HG03571 (cell line): ENCODE results near the gene TMEM95.

Experiments
- ATAC-seq: cut with Tn5 transposase; IDR thresholded peaks from one replicate; pipeline ENCODE4 v1.9.1; 2021; ENCODE audit not compliant: unreplicated experiment

Gene TMEM95

GRCh38 chr17:7403977-7404736 lies 49.2 kb downstream of the TMEM95 start, which contains the start of gene TMEM256:
TMEM256 (minus strand) TSS chr17:7404097; CDS start chr17:7404084, 13 bp downstream.
- peak; percentile 84 for ATAC-seq

GRCh38 chr17:7404737-7405349 lies 49.9 kb downstream of the TMEM95 start:
- peak; percentile 25 for ATAC-seq

- no peak for ATAC-seq
These were observed 50.6 kb downstream of the TMEM95 start for GRCh38 chr17:7405350-7406234.

- no peak for ATAC-seq
These were observed 51.4 kb downstream of the TMEM95 start for GRCh38 chr17:7406235-7406825.
